Tibial artery (tissue), 4 donors: ENCODE measurements around the gene PKMYT1.
"Not testable (repeated sequence)": the region's sequence is repeated elsewhere in the genome, so short reads cannot be mapped to it uniquely, and the experiment has no call there.

Experiments
- DNase-seq, 2 donors: peaks; one replicate each; pipeline ENCODE4 v3.0.0-alpha.2; 2019
- H3K27ac ChIP-seq, 2 donors: fragments of 200-600 bp; sonication (generic) in 1 of 2; 1 replicate in 1 of 2; 2 replicates in 1 of 2; pipeline ENCODE4 v1.5.1; 2018 to 2019; ENCODE audit warnings: mild to moderate bottlenecking in 1 of 2
- H3K27me3 ChIP-seq, 2 donors: fragments of 200-600 bp; sonication (generic) in 1 of 2; one replicate each; pipeline versions ENCODE4 v1.5.1 to v1.6.0; 2016 to 2019
- H3K36me3 ChIP-seq, 3 donors: fragments of 200-600 bp; sonication (generic) in 2 of 3; one replicate each; pipeline ENCODE4 v1.5.1; 2016 to 2019; ENCODE audit warnings: mild to moderate bottlenecking in 2 of 3
- H3K4me1 ChIP-seq, 4 donors: fragments of 200-600 bp; sonication (generic) in 2 of 4; 1 replicate in 3 of 4; 2 replicates in 1 of 4; pipeline ENCODE4 v1.5.1; 2016 to 2019
- H3K4me3 ChIP-seq, 2 donors: fragments of 200-600 bp; sonication (generic) in 1 of 2; 1 replicate in 1 of 2; 2 replicates in 1 of 2; pipeline ENCODE4 v1.5.1; 2018 to 2019; ENCODE audit warnings: mild to moderate bottlenecking in 2 of 2
- H3K9me3 ChIP-seq, 3 donors: fragments of 200-600 bp; sonication (generic) in 1 of 3; one replicate each; pipeline ENCODE4 v1.5.1; 2016 to 2019
- CTCF ChIP-seq, 2 experiments: fragments of 200-600 bp in 1 of 2; fragments of 450-650 bp in 1 of 2; IDR thresholded peaks; one replicate each; pipeline ENCODE4 v1.5.1; 2017 to 2019; ENCODE audit warnings: antibody characterized with exemption in 2 of 2, mild to moderate bottlenecking in 1 of 2, moderate library complexity in 1 of 2
- intact Hi-C: fragments of 100-400 bp; cut with DNase I; formaldehyde crosslinking; loops from one replicate; pipeline ENCODE4 v1.15.0; 2023; ENCODE audit warnings: low total_unique reads

PKMYT1 gene

GRCh38 chr16:2950353-2950724 is 29.9 kb downstream of the PKMYT1 start:
- no peaks in the 10 kb centered on the region for H3K4me1 ChIP-seq
- intact Hi-C loops: no loop called here
- H3K27ac ChIP-seq: no peak overlapping the region
- H3K27me3 ChIP-seq: peaks cover 0 to 20% of the 10 kb centered on the region in 2 donors
- H3K4me3 ChIP-seq: no peak overlapping the region
- TF ChIP-seq CTCF (IDR thresholded peaks at IDR 0.05): no peak
- H3K9me3 ChIP-seq: no peaks in the 10 kb centered on the region
- DNase-seq: no peak
- peaks cover 8 to 29% (median 15%) of the 10 kb centered on the region in 3 donors for H3K36me3 ChIP-seq

GRCh38 chr16:2949705-2950352 is 30.4 kb downstream of the PKMYT1 start:
- H3K9me3 ChIP-seq: no peaks in the 10 kb centered on the region
- no peak for DNase-seq
- intact Hi-C loops: no loop called here
- no peak overlapping the region for H3K4me3 ChIP-seq
- TF ChIP-seq CTCF (IDR thresholded peaks at IDR 0.05): no peak
- H3K36me3 ChIP-seq: peaks cover 8 to 30% (median 19%) of the 10 kb centered on the region in 3 donors
- peaks cover 0 to 15% of the 10 kb centered on the region in 2 donors for H3K27me3 ChIP-seq
- H3K4me1 ChIP-seq: no peaks in the 10 kb centered on the region
- no peak overlapping the region for H3K27ac ChIP-seq

- no peak for TF ChIP-seq CTCF (IDR thresholded peaks at IDR 0.05)
- Histone ChIP-seq H3K4me3 (no peak overlapping the region), H3K27me3 (peaks cover 0 to 7% of the 10 kb centered on the region in 2 donors), H3K36me3 (peaks cover 8 to 37% (median 24%) of the 10 kb centered on the region in 3 donors), H3K27ac (no peak overlapping the region), H3K9me3 (no peaks in the 10 kb centered on the region), H3K4me1 (no peaks in the 10 kb centered on the region)
- DNase-seq: no peak
- intact Hi-C loops: no loop called here
Observed at GRCh38 chr16:2948807-2949704, 31.2 kb downstream of the PKMYT1 start.

GRCh38 chr16:2946649-2947048 is 33.6 kb downstream of the PKMYT1 start:
- intact Hi-C loops: no loop called here
- Histone ChIP-seq H3K4me3 (no peak overlapping the region), H3K9me3 (no peaks in the 10 kb centered on the region), H3K36me3 (peaks cover 13 to 57% (median 41%) of the 10 kb centered on the region in 3 donors), H3K27me3 (no peaks in the 10 kb centered on the region), H3K4me1 (no peaks in the 10 kb centered on the region), H3K27ac (no peak overlapping the region)
- no peak for TF ChIP-seq CTCF (IDR thresholded peaks at IDR 0.05)
- no peak for DNase-seq

- H3K4me3 ChIP-seq, H3K27me3 ChIP-seq, intact Hi-C loops, H3K9me3 ChIP-seq, H3K4me1 ChIP-seq, H3K27ac ChIP-seq, DNase-seq: not testable (repeated sequence)
- H3K36me3 ChIP-seq: peaks cover 33 to 72% (median 57%) of the 10 kb centered on the region in 3 donors
Observed at GRCh38 chr16:2943716-2944115, 36.5 kb downstream of the PKMYT1 start.

GRCh38 chr16:2942045-2942444 is 38.2 kb downstream of the PKMYT1 start:
- Histone ChIP-seq H3K36me3 (peaks cover 48 to 81% (median 71%) of the 10 kb centered on the region in 3 donors), H3K4me1 (no peaks in the 10 kb centered on the region), H3K27me3 (no peaks in the 10 kb centered on the region), H3K9me3 (no peaks in the 10 kb centered on the region), H3K4me3 (no peak overlapping the region), H3K27ac (no peak overlapping the region)
- intact Hi-C loops: no loop called here
- DNase-seq: no peak
- no peak for TF ChIP-seq CTCF (IDR thresholded peaks at IDR 0.05)
